HG02763 (cell line): ENCODE results near the gene PPP1CA.

ENCODE experiments used
- ATAC-seq: cut with Tn5 transposase; IDR thresholded peaks from one replicate; pipeline ENCODE4 v1.9.1; 2021; ENCODE audit warnings: mild to moderate bottlenecking, moderate library complexity; ENCODE audit not compliant: unreplicated experiment

Gene PPP1CA

GRCh38 chr11:67418476-67419281, 17.0 kb upstream of the PPP1CA start:
- no peak for ATAC-seq

- no peak for ATAC-seq
Measured at GRCh38 chr11:67417425-67417824, 15.8 kb upstream of the PPP1CA start.

GRCh38 chr11:67416416-67417335, 15.0 kb upstream of the PPP1CA start:
- no peak for ATAC-seq

- ATAC-seq: no peak
Measured at GRCh38 chr11:67415501-67416304, 14.0 kb upstream of the PPP1CA start, which contains the start of gene CARNS1. Gene CARNS1, plus strand, starts transcription at chr11:67415678. Its CDS starts 522 bp downstream, at chr11:67416200.

- ATAC-seq: no peak
Measured at GRCh38 chr11:67413266-67413849, 11.7 kb upstream of the PPP1CA start.

- no peak for ATAC-seq
Measured at GRCh38 chr11:67412495-67413179, 11.0 kb upstream of the PPP1CA start.

GRCh38 chr11:67411785-67412152, 10.1 kb upstream of the PPP1CA start:
- ATAC-seq: no peak

- no peak for ATAC-seq
Measured at GRCh38 chr11:67410984-67411784, 9.5 kb upstream of the PPP1CA start.

- no peak for ATAC-seq
Measured at GRCh38 chr11:67410369-67410831, 8.7 kb upstream of the PPP1CA start.

- ATAC-seq: no peak
Measured at GRCh38 chr11:67409781-67410368, 8.2 kb upstream of the PPP1CA start.

GRCh38 chr11:67409261-67409666, 7.6 kb upstream of the PPP1CA start:
- ATAC-seq: peak; percentile 36

- ATAC-seq: no peak
Measured at GRCh38 chr11:67408437-67409200, 7.0 kb upstream of the PPP1CA start.

GRCh38 chr11:67407688-67408163, 6.1 kb upstream of the PPP1CA start:
- no peak for ATAC-seq

GRCh38 chr11:67406969-67407687, 5.5 kb upstream of the PPP1CA start:
- ATAC-seq: no peak

GRCh38 chr11:67406420-67406968, 4.8 kb upstream of the PPP1CA start:
- ATAC-seq: no peak

- ATAC-seq: no peak
Measured at GRCh38 chr11:67405688-67406339, 4.2 kb upstream of the PPP1CA start.
